Psoas muscle (tissue), 8 donors: ENCODE results near the gene B4GALT1. TPM values are rescaled to one million over a fixed set of nuclear protein-coding genes. Genes with fewer than 3 reads are reported as not detected.

Source experiments
- ATAC-seq, 4 donors: fragments of 200-7000 bp; cut with Tn5 transposase; one replicate each; pipeline ENCODE4 v1.9.1; 2020; ENCODE audit warnings: moderate library complexity in 3 of 4, mild to moderate bottlenecking in 2 of 4
- DNase-seq, 2 donors: peaks; one replicate each; pipeline ENCODE4 v3.0.0-alpha.2; 2020
- H3K27ac ChIP-seq: fragments of 200-600 bp; one replicate; pipeline ENCODE4 v1.8.0; 2022
- H3K27me3 ChIP-seq, 3 donors: fragments of 200-600 bp in 1 of 3; one replicate each; pipeline versions ENCODE4 v1.6.1 to v1.8.0; 2013 to 2022; ENCODE audit warnings: low read length in 2 of 3, mild to moderate bottlenecking in 2 of 3, moderate library complexity in 1 of 3; ENCODE audit not compliant: insufficient read depth in 3 of 3
- H3K36me3 ChIP-seq, 2 donors: fragments of 200-600 bp in 1 of 2; one replicate each; pipeline versions ENCODE4 v1.6.1 to v1.8.0; 2013 to 2022; ENCODE audit warnings: low read depth in 1 of 2, mild to moderate bottlenecking in 1 of 2, moderate library complexity in 1 of 2; ENCODE audit not compliant: insufficient read depth in 1 of 2
- H3K4me1 ChIP-seq: fragments of 200-600 bp; one replicate; pipeline ENCODE4 v1.8.0; 2022
- H3K4me3 ChIP-seq: fragments of 200-600 bp; one replicate; pipeline ENCODE4 v1.8.0; 2022; ENCODE audit warnings: mild to moderate bottlenecking
- H3K9me3 ChIP-seq: fragments of 200-600 bp; one replicate; pipeline ENCODE4 v1.8.0; 2022
- WGBS, 3 donors: extraction: QIAGEN DNeasy Blood & Tissue Kit; methylation state at CpG; one replicate each; pipeline versions ENCODE4 v1.1.6 to v1.1.7; 2013; 5-methylcytosine and 5-hydroxymethylcytosine counted together
- intact Hi-C, 2 donors: fragments of 100-400 bp; cut with DNase I; formaldehyde crosslinking; loops; one replicate each; pipeline versions ENCODE4 v1.11.0 to v1.14.2; 2022
- polyA plus RNA-seq, 3 donors: library from polyadenylated mRNA; stranded (reverse); fragments of 200-250 nt; gene quantifications; one replicate each; pipeline ENCODE4 v1.2.3, GENCODE V29; 2013
- total RNA-seq, 4 donors: library from RNA; stranded (reverse); fragmentation: NEBNext Ultra II Directional in 2 of 4; extraction: Animal tissue kit (Norgen Biotek cat#: 25700) in 2 of 4; gene quantifications; one replicate each; pipeline versions ENCODE4 v1.2.1 to v1.2.4, GENCODE V29; 2021 to 2023
- TF ChIP-seq, protein P1 (sequence below): fragments of 200-600 bp; IDR thresholded peaks from one replicate; pipeline ENCODE4 v1.8.0; 2022; ENCODE audit warnings: antibody characterized with exemption
- donor health status: healthy with polysubstance abuse.
- donor health status: DM: no; HTN: no; CAD: no; lungs with moderate emphysema.
- donor health status: Bipolar disorder and iron deficiency.
- donor health status: healthy.
- donor health status: DM: yes; HTN: yes; CAD: no.
- donor health status: DM: no; HTN: no; CAD: no.
- donor health status: DM: no; HTN: no; CAD: no.
- donor health status: DM: yes; HTN: yes; CAD: no.

B4GALT1 gene
- total and polyA plus RNA-seq, 7 donors, result 13.0 to 28.1 (median 22.3) TPM

DNA sequence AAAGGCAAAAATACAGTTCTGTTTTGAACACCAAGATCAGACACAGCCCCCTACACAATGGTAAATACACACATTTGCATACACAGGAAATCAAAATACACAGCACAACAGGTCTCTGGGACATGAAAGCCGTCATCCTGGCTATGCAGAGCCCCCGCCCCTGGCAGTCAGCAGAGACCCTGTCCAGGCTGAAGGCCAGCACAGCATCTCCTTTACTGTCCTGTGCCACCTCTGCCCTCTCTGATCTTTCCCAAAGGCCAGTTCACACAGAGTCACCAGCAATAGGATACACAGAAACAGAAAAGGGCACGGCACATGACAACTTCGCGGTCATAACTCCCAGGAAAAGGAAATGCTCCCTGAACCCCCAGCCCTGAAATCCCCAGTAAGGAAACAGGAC is 56.5 kb downstream of the B4GALT1 start:
- Histone ChIP-seq H3K4me3 (no peak overlapping the region), H3K4me1 (peaks cover 17% of the 10 kb centered on the region), H3K9me3 (no peaks in the 10 kb centered on the region), H3K36me3 (peaks cover 0 to 40% of the 10 kb centered on the region in 2 donors), H3K27me3 (no peaks in the 10 kb centered on the region), H3K27ac (no peak overlapping the region)
- TF ChIP-seq, protein P1, sequence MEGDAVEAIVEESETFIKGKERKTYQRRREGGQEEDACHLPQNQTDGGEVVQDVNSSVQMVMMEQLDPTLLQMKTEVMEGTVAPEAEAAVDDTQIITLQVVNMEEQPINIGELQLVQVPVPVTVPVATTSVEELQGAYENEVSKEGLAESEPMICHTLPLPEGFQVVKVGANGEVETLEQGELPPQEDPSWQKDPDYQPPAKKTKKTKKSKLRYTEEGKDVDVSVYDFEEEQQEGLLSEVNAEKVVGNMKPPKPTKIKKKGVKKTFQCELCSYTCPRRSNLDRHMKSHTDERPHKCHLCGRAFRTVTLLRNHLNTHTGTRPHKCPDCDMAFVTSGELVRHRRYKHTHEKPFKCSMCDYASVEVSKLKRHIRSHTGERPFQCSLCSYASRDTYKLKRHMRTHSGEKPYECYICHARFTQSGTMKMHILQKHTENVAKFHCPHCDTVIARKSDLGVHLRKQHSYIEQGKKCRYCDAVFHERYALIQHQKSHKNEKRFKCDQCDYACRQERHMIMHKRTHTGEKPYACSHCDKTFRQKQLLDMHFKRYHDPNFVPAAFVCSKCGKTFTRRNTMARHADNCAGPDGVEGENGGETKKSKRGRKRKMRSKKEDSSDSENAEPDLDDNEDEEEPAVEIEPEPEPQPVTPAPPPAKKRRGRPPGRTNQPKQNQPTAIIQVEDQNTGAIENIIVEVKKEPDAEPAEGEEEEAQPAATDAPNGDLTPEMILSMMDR, result no peak
- no peak for ATAC-seq
- WGBS, 3 donors, result 79 to 97% (median 90%) methylated on average over 5 of the region's 5 CpGs
- DNase-seq, result no peak
- intact Hi-C loops, result loop anchor here in 1 of 2 donors (2.0 kb wide), 1 partner anchor 18 kb away; no protein-coding TSS in a partner anchor

DNA sequence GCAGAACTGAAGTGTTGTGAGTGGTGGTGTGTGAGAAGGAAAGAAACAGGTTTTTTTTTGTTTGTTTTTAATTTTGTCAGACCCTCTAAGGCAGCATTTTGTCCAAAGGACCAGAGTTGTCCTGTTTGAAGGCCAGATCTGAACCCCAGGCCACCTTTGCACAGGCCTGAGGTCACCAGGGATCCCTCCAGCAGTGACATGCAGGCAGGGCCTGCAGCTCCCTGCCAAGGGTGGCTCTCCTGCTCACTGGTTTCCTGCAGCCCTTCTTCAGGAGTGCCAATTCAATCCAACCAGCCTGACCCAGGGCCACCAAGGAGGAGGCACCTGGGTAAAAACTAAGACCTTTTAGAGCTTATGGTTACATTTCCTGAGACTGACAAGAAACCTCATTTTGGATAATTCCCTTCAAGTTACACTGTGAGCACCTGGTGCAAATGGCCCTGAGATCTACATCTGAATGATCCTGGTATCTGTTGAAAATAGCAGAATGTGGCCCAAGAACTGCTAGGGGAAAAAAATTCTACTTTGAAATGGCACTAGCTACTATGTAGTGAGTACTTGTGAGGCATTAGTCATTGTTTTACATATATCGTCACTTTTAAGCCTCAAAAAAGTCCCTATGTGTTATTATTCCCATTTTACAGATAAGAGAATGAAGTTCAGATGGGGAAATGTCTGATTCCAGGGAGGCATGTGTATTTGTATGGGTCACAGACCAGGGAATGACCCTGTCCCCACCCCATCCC is 57.1 kb downstream of the B4GALT1 start:
- intact Hi-C loops, result loop anchor here in 1 of 2 donors (2.0 kb wide), 1 partner anchor 19 kb away; no protein-coding TSS in a partner anchor
- Histone ChIP-seq H3K27me3 (no peaks in the 10 kb centered on the region), H3K36me3 (peaks cover 0 to 34% of the 10 kb centered on the region in 2 donors), H3K4me1 (peaks cover 17% of the 10 kb centered on the region), H3K27ac (no peak overlapping the region), H3K9me3 (no peaks in the 10 kb centered on the region), H3K4me3 (no peak overlapping the region)
- 94 to 95% (median 95%) methylated on average over 1 of the region's 1 CpG for WGBS, 3 donors
- TF ChIP-seq, protein P1, result no peak
- ATAC-seq (no peak), DNase-seq (no peak)

DNA sequence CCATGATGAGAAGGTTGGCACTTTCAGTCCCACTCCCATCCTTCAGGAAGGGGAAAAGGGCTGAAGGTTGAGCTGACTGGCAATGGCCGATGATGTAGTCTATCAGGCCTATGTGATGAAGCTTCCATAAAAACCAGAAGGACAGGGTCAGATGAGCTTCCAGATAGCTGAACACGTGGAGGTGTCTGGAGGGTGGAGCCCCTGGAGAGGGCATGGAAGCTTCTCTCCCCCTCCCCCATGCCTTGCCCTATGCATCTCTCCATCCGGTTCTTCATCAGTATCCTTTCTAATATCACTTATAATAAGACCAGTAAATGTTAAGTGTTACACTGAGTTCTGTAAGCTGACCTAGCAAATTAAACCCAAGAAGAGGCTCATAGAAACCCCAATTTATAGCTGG is 58.0 kb downstream of the B4GALT1 start:
- H3K27ac ChIP-seq, result no peak overlapping the region
- WGBS, 3 donors, result 69 to 73% (median 72%) methylated on average over 3 of the region's 3 CpGs
- no peaks in the 10 kb centered on the region for H3K27me3 ChIP-seq
- DNase-seq, result no peak
- H3K4me3 ChIP-seq, result no peak overlapping the region
- no peak for ATAC-seq
- intact Hi-C loops, result no loop called here
- H3K4me1 ChIP-seq, result peaks cover 17% of the 10 kb centered on the region
- TF ChIP-seq, protein P1, result no peak
- peaks cover 0 to 24% of the 10 kb centered on the region in 2 donors for H3K36me3 ChIP-seq
- H3K9me3 ChIP-seq, result no peaks in the 10 kb centered on the region

DNA sequence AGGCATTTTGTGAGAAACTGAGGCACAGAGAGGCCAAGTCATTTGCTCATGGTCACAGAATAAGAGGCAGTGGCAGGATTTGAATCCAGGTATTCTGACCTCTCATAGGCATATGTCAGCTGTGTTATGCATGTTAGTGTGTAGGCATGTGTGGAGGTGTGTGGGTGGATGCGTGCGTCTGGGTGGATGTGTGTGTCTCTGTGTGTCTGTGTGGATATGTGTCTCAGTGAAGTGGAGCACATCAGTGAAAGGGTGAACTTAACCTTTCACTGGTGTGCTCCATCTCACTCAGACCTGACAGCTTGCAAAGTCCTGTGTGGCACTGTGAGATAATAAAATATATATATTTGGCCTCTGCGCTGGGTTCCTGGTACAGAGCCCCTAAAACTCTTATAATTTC is 58.7 kb downstream of the B4GALT1 start:
- intact Hi-C loops, result no loop called here
- H3K4me1 ChIP-seq, result peaks cover 17% of the 10 kb centered on the region
- H3K4me3 ChIP-seq, result no peak overlapping the region
- no peak overlapping the region for H3K27ac ChIP-seq
- TF ChIP-seq, protein P1, result no peak
- peaks cover 0 to 19% of the 10 kb centered on the region in 2 donors for H3K36me3 ChIP-seq
- H3K27me3 ChIP-seq, result no peaks in the 10 kb centered on the region
- ATAC-seq (no peak), DNase-seq (no peak)
- WGBS, 3 donors, result 91 to 96% (median 92%) methylated on average over 3 of the region's 3 CpGs
- H3K9me3 ChIP-seq, result no peaks in the 10 kb centered on the region
